ENCODE results near the gene DGAT2. TPM values are rescaled to one million over a fixed set of nuclear protein-coding genes. Genes with fewer than 3 reads are reported as not detected.
A peak's percentile ranks its signal among the peaks of the same experiment; 100 is the strongest.

DGAT2 gene
- total RNA-seq, 1 experiment from 2014 or later: 1.6 TPM

DNA sequence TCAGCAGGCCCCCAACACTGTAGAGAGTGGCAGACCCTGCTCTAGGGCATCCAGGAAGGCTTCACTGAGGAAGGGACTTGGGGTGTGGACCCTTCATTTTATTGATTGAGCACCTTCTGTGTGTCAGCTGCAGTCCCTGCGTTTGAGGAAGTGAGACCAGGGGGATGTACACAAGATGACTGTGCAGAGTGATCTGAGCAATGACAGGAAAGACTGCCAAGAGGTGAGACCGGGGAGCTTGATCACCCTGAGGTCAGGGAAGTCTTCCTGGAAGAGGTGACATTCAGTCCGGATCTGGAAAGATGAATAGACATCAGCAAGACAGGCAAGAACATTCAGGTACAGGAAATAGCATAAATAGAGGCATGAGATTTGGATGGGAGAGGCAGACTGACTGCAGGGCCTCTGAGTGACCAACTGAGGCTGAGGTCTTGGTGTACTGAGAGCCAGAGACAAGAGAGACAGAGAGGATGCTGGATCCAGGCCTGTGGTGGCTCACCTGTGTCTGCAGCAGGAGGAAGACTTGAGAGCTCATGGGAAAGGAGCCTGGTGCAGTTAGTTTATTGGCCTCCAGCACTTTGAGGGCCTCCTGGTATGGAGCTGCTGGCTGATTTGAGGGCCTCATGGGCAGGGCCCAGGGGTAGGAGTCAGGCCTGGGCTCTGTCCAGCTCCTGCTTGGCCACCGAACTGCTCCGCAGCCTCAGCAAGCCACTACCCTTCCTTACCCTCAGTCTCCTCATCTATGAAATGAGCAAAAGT lies 5.2 kb downstream of the DGAT2 start:
- H3K27me3 Mint-ChIP-seq (ENCODE audit: low read depth): peaks cover 44% of the 10 kb centered on the region
- no peaks in the 10 kb centered on the region for H3K9me3 Mint-ChIP-seq
- ATAC-seq (no peak), DNase-seq (ENCODE audit: low spot score) (no peak)
- H3K4me1 Mint-ChIP-seq: peaks cover 27% of the 10 kb centered on the region
- CTCF ChIA-PET: interaction anchor here (0.9 to 2.2 kb wide), 3 partner anchors 33 to 51 kb away, joined by 3 to 15 read pairs (median 5); no protein-coding TSS in a partner anchor
- H3K36me3 Mint-ChIP-seq: no peaks in the 10 kb centered on the region
- no peak overlapping the region for H3K4me3 Mint-ChIP-seq
- TF ChIP-seq, protein P1, sequence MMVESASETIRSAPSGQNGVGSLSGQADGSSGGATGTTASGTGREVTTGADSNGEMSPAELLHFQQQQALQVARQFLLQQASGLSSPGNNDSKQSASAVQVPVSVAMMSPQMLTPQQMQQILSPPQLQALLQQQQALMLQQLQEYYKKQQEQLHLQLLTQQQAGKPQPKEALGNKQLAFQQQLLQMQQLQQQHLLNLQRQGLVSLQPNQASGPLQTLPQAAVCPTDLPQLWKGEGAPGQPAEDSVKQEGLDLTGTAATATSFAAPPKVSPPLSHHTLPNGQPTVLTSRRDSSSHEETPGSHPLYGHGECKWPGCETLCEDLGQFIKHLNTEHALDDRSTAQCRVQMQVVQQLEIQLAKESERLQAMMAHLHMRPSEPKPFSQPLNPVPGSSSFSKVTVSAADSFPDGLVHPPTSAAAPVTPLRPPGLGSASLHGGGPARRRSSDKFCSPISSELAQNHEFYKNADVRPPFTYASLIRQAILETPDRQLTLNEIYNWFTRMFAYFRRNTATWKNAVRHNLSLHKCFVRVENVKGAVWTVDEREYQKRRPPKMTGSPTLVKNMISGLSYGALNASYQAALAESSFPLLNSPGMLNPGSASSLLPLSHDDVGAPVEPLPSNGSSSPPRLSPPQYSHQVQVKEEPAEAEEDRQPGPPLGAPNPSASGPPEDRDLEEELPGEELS (CRISPR knock-in tag; IDR thresholded peaks at IDR 0.05): no peak
- no peak for TF ChIP-seq ZNF138 (CRISPR knock-in tag; conservative IDR thresholded peaks at IDR 0.05)
- POLR2A ChIA-PET: no interaction called here
- H3K27ac Mint-ChIP-seq: no peak overlapping the region

DNA sequence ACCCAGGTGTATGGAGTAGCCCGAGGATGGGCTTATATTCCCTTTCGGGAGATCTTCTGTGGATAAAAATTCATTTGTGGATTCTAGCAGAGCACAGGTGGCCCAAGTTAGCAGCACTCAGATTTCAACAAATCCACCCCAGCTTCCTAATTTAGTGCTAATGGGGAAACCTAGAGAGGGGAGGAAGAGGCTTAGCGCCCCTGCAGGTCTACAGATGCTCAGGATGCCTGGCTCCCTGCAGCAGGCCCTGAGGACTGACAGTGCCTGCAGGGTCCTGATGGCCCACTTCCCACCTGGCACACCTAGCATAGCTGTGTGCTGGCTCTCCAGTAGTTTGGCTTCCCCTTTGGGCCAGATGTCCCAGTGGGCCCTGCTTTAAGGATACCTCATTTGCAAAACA lies 6.5 kb downstream of the DGAT2 start:
- Mint-ChIP-seq H3K27ac (no peak overlapping the region), H3K4me1 (peaks cover 19% of the 10 kb centered on the region), H3K27me3 (ENCODE audit: low read depth) (peaks cover 31% of the 10 kb centered on the region), H3K9me3 (no peaks in the 10 kb centered on the region), H3K4me3 (no peak overlapping the region), H3K36me3 (no peaks in the 10 kb centered on the region)
- POLR2A ChIA-PET: no interaction called here
- CTCF ChIA-PET: interaction anchor here (0.9 to 2.2 kb wide), 11 partner anchors 11 to 377 kb away, joined by 3 to 15 read pairs (median 4); no protein-coding TSS in a partner anchor
- TF ChIP-seq NR2C2 (CRISPR knock-in tag; IDR thresholded peaks at IDR 0.05) (no peak), RELA (CRISPR knock-in tag; IDR thresholded peaks at IDR 0.05; ENCODE audit: borderline replicate concordance) (no peak), CREM (CRISPR knock-in tag; IDR thresholded peaks at IDR 0.05) (no peak), FOXP1 (CRISPR knock-in tag; IDR thresholded peaks at IDR 0.05; ENCODE audit: borderline replicate concordance) (no peak)
- TF ChIP-seq, protein P2, sequence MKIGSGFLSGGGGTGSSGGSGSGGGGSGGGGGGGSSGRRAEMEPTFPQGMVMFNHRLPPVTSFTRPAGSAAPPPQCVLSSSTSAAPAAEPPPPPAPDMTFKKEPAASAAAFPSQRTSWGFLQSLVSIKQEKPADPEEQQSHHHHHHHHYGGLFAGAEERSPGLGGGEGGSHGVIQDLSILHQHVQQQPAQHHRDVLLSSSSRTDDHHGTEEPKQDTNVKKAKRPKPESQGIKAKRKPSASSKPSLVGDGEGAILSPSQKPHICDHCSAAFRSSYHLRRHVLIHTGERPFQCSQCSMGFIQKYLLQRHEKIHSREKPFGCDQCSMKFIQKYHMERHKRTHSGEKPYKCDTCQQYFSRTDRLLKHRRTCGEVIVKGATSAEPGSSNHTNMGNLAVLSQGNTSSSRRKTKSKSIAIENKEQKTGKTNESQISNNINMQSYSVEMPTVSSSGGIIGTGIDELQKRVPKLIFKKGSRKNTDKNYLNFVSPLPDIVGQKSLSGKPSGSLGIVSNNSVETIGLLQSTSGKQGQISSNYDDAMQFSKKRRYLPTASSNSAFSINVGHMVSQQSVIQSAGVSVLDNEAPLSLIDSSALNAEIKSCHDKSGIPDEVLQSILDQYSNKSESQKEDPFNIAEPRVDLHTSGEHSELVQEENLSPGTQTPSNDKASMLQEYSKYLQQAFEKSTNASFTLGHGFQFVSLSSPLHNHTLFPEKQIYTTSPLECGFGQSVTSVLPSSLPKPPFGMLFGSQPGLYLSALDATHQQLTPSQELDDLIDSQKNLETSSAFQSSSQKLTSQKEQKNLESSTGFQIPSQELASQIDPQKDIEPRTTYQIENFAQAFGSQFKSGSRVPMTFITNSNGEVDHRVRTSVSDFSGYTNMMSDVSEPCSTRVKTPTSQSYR (CRISPR knock-in tag; IDR thresholded peaks at IDR 0.05): no peak
- TF ChIP-seq, protein P3, sequence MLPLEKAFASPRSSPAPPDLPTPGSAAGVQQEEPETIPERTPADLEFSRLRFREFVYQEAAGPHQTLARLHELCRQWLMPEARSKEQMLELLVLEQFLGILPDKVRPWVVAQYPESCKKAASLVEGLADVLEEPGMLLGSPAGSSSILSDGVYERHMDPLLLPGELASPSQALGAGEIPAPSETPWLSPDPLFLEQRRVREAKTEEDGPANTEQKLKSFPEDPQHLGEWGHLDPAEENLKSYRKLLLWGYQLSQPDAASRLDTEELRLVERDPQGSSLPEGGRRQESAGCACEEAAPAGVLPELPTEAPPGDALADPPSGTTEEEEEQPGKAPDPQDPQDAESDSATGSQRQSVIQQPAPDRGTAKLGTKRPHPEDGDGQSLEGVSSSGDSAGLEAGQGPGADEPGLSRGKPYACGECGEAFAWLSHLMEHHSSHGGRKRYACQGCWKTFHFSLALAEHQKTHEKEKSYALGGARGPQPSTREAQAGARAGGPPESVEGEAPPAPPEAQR (CRISPR knock-in tag; IDR thresholded peaks at IDR 0.05): no peak
- ATAC-seq (peak; percentile 88), DNase-seq (ENCODE audit: low spot score) (peak; percentile 23)

DNA sequence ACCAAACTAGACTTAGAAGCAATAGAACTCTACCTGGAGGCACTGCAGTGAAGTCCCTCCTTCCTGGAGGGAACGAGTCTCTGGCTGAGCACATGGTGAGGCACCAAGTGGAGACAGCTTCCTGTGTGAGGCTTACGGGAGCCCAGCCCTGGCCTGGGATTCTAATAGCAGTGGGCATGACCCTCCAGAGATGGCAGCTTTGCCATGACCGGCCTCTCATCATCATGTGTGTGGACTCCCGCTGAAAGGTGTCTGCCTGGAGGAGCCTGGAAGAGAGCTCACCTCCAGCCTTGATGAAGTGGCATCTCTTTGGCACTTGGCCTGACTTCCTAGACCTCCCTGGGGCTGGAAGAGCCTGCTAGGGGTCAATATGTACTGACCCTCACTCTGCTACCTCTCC lies 8.0 kb downstream of the DGAT2 start:
- CTCF ChIA-PET: no interaction called here
- H3K4me3 Mint-ChIP-seq: no peak overlapping the region
- no peaks in the 10 kb centered on the region for H3K9me3 Mint-ChIP-seq
- peaks cover 16% of the 10 kb centered on the region for H3K27me3 Mint-ChIP-seq (ENCODE audit: low read depth)
- H3K27ac Mint-ChIP-seq: no peak overlapping the region
- no peak for ATAC-seq
- no peak for DNase-seq (ENCODE audit: low spot score)
- no peaks in the 10 kb centered on the region for H3K36me3 Mint-ChIP-seq
- H3K4me1 Mint-ChIP-seq: peaks cover 18% of the 10 kb centered on the region
- POLR2A ChIA-PET: no interaction called here
- no peak for TF ChIP-seq SP1 (CRISPR knock-in tag; conservative IDR thresholded peaks at IDR 0.05)
- no peak for TF ChIP-seq ZNF416 (CRISPR knock-in tag; IDR thresholded peaks at IDR 0.05)
- no peak for TF ChIP-seq NR2C2 (CRISPR knock-in tag; IDR thresholded peaks at IDR 0.05)
- TF ChIP-seq NR1H2 (CRISPR knock-in tag; IDR thresholded peaks at IDR 0.05): no peak
- no peak for TF ChIP-seq ZBTB21 (CRISPR knock-in tag; IDR thresholded peaks at IDR 0.05; ENCODE audit: borderline replicate concordance)
- TF ChIP-seq, protein P4, sequence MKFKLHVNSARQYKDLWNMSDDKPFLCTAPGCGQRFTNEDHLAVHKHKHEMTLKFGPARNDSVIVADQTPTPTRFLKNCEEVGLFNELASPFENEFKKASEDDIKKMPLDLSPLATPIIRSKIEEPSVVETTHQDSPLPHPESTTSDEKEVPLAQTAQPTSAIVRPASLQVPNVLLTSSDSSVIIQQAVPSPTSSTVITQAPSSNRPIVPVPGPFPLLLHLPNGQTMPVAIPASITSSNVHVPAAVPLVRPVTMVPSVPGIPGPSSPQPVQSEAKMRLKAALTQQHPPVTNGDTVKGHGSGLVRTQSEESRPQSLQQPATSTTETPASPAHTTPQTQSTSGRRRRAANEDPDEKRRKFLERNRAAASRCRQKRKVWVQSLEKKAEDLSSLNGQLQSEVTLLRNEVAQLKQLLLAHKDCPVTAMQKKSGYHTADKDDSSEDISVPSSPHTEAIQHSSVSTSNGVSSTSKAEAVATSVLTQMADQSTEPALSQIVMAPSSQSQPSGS (CRISPR knock-in tag; IDR thresholded peaks at IDR 0.05; ENCODE audit: borderline replicate concordance, low read depth): no peak
- TF ChIP-seq CREM (CRISPR knock-in tag; IDR thresholded peaks at IDR 0.05): no peak
- TF ChIP-seq, protein P5, sequence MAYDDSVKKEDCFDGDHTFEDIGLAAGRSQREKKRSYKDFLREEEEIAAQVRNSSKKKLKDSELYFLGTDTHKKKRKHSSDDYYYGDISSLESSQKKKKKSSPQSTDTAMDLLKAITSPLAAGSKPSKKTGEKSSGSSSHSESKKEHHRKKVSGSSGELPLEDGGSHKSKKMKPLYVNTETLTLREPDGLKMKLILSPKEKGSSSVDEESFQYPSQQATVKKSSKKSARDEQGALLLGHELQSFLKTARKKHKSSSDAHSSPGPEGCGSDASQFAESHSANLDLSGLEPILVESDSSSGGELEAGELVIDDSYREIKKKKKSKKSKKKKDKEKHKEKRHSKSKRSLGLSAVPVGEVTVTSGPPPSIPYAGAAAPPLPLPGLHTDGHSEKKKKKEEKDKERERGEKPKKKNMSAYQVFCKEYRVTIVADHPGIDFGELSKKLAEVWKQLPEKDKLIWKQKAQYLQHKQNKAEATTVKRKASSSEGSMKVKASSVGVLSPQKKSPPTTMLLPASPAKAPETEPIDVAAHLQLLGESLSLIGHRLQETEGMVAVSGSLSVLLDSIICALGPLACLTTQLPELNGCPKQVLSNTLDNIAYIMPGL (CRISPR knock-in tag; IDR thresholded peaks at IDR 0.05): no peak
- no peak for TF ChIP-seq SOX15 (CRISPR knock-in tag; IDR thresholded peaks at IDR 0.05)
- no peak for TF ChIP-seq ETV6 (CRISPR knock-in tag; IDR thresholded peaks at IDR 0.05)
- no peak for TF ChIP-seq NFATC4 (CRISPR knock-in tag; IDR thresholded peaks at IDR 0.05)
- no peak for TF ChIP-seq ZNF219 (CRISPR knock-in tag; IDR thresholded peaks at IDR 0.05; ENCODE audit: borderline replicate concordance)
- no peak for TF ChIP-seq ZNF138 (CRISPR knock-in tag; conservative IDR thresholded peaks at IDR 0.05)
- no peak for TF ChIP-seq PRRX2 (CRISPR knock-in tag; IDR thresholded peaks at IDR 0.05)
- TF ChIP-seq GTF2I (CRISPR knock-in tag; conservative IDR thresholded peaks at IDR 0.05): no peak
- no peak for TF ChIP-seq CREB1 (CRISPR knock-in tag; IDR thresholded peaks at IDR 0.05)
- TF ChIP-seq ELF4 (CRISPR knock-in tag; IDR thresholded peaks at IDR 0.05; ENCODE audit: low read depth): no peak
- no peak for TF ChIP-seq IRF2 (CRISPR knock-in tag; IDR thresholded peaks at IDR 0.05; ENCODE audit: borderline replicate concordance, low read depth)

Measured in WTC11 (cell line).